ENCODE results near the gene WDR91.

Gene WDR91

DNA sequence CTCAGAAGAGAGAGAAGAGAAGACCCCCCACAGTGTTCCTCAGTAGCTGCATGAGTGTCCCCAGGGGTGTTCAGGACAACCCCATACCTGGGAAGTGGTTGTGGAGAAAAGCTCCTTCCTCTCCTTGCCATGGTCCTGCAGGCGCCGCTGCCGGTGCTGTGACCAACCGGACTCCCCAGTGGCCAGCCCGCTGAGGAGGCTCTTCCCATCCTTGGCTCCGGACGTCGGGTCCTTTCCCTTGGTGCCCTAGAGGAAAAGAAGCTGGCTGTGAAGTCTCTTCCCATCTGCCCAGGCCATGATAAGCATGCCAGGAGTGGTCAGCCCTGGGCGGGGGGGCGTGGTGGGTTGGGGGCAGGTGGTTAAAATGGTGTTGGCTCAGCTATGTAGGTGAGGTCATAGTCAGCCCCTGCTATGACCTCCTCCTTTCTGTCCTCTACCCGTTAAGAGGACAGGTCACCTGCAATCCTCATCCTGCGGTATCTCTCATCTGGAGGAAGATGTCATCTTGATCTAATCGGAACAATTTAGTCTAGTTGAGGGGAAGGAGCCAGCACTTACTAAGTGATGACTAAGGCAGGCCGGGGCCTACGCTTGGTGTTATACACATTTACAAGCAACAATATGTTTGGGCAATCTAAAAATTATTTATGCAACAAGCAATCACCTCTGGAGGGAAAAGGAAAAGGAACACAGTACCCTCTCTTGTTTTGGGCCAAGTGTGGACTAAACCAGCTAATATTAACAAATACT lies 13.2 kb downstream of the WDR91 start:
- no peak for DNase-seq

- no peak for DNase-seq
These were observed 14.0 kb downstream of the WDR91 start for GRCh38 chr7:135197343-135197742.

GRCh38 chr7:135195968-135196629 lies 15.2 kb downstream of the WDR91 start:
- DNase-seq: no peak

- DNase-seq: no peak
These were observed 16.2 kb downstream of the WDR91 start for GRCh38 chr7:135195156-135195555.

DNA sequence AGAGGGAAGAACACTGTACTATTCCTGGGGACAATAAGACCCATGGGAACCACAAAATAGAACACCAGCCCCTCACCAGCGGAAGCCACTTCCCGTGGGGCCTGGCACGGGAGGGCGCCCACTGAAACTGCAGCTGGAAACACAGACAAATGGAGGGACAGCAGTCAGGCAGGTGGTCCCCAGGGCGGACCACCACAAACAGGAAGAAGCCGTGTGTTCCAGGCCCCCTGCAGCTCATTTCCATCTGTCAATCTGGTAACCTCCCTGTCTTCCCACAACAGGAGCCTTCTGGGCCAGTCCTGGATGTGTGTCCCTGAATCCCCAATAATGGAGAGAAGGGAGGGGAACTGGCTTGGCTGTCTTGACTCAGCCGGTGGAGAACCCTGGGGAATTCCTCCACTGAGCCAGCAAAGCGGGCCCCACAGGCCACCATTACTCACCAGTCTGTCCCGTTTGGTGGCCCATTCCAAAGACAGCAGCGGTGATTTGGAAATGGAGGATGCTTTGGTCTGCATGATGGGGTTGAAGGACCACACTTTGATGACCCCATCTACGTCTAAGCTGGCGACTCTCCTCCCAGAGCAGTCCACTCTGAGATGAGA lies 16.7 kb downstream of the WDR91 start:
- DNase-seq: no peak

- no peak for DNase-seq
These were observed 17.7 kb downstream of the WDR91 start for GRCh38 chr7:135193615-135194081.

- DNase-seq: no peak
These were observed 18.3 kb downstream of the WDR91 start for GRCh38 chr7:135192914-135193536.

DNA sequence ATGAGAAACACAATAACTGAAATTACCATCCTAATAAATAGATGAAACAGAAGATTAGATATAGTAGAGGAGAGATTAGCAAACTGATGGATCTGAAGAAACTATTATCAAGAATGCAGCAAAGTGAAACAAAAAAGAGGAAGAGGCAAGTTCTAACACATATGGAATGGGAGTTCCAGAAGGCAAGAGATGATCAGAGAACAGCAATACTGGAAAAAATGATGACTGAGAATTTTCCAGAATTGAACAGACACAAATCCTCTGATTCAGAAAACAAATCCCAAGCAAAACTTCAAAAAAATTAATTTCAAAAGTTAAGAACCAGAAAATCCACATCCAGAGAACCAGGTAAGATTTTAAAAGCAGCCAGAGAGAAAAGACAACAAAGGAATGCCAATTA lies 20.6 kb downstream of the WDR91 start:
- DNase-seq: no peak

DNA sequence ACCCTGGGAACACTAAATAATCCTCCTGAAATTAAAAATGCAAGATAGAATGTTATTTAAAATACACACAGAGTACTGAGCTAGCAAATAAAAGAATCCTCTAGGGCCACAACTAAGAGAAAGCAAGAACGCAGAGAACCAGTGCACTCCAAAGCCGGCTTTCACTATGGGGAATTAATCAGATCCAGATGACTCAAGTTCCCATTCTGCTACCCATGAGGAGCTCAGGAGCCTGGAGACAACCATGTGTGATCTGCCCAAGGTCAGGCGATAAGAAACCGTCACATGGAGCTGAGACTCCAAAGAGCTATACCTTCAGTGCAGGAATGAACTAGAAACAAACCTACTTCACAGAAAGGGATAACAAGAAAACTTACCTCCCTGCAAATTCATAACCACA lies 21.4 kb downstream of the WDR91 start:
- DNase-seq: no peak

GRCh38 chr7:135189221-135189662 lies 22.1 kb downstream of the WDR91 start:
- no peak for DNase-seq

DNA sequence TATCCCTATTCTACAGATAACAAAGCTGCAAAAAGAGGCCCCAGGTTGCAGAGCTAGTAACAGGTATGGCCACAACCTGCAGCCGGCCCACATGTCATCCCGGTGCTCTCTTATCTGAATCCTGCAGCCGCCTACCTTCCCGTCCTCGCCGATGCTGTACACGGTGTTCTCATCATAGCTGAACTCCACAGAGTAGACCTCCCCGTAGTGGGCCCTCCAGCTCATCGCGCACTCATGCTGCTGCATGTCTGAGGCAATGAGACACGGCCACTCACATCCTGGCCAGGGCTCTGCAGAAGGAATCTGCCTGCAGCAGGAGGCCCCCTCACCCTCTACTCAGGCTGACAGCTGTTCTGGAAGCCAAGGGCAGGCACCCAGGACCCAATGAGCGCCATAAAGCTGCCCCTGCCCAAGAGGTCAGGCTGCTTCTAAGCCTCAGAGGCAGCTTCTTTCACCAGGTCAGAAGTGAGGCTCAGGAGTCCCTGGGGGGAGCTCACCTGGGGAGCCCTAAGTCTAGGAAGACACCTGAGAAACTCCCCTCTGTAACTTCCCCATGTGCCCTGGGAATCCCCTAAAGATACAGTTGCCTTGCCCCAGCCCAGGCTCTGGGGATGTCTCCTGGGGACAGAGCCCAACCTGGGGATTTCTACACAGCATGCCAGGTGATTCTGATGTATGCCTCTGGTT lies 22.9 kb downstream of the WDR91 start:
- no peak for DNase-seq

DNA sequence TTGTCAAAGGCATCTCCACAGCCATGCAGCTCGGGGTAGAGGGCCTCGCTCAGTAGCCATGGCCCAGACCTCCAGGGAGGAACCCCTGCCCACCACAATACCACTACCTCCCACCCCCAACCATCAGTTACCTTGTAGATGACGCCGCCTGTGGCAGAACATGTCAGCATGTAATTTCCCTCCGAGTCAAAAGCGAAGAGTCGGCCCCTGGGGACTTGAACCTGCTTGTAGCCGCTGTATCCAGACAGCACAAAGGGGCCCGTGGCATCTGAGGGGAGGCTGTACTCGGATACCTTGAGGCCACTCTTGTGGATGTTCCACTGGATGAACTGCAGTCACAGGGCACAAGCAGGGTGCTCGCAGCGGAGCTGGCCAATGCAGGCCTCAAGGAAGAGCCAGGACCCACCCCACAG lies 24.5 kb downstream of the WDR91 start:
- no peak for DNase-seq

DNA sequence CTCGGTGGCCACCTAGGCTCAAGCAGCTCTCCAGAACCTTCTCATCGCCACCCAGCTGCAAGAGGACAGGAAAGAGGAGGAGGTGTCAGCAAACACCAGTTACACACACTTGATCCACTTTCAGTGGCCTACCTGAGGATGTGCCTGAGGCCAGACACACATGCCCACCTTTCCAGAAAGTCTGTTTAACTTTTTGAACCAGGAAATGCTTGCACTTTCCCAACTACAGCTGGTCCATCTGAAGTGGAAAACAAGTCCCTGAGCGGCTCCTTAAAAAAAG lies 25.1 kb downstream of the WDR91 start:
- DNase-seq: no peak

GRCh38 chr7:135185471-135186260 lies 25.7 kb downstream of the WDR91 start:
- no peak for DNase-seq

DNA sequence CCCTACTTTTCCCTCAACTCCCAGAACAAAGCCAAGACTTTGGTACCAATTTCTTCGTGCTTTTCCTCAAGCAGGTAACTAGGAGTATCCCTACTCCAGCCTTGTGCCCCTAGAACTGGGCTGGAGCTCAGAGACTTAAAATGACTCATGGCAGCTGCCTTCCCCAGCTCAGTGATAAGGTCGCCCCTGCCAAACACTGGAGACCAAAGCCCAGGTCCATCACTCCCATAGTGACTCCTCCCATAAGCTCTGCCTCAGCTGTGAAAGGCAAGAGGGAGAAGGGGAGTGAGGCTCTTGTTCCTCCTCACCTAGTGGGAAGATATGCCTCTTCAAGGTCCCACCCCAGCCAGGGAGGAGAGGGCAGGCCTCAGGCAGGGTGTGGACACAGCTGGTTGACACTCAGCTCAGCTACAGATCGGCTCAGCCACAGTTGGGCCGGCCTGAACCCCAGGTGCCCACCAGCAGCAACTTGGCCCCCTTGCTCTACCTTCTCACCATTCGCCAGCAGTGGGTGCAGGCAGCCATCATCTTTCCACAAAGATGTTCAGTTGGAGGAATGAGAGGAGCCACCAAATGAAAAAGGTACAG lies 27.0 kb downstream of the WDR91 start:
- DNase-seq: no peak

DNA sequence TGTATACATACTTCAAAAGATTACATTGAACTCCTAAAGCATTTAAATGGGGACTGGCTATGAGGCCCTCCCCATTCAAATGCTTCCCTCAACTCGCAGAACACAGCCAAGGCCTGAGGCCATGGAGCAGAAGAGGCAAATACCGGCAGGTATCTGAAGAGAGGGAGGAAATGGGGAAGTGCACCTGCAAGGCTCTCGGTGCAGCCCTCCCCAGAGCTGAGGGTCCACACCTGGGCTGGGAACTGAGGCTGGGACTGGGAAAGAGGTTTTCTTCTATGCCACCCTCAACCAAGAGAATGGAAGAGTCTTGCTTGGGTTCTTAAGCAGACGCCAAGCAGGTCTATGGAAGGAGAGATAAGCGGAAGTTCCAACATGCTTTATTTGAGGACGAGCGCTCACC lies 27.8 kb downstream of the WDR91 start:
- DNase-seq: no peak

GRCh38 chr7:135181929-135182678 lies 29.2 kb downstream of the WDR91 start:
- no peak for DNase-seq

DNA sequence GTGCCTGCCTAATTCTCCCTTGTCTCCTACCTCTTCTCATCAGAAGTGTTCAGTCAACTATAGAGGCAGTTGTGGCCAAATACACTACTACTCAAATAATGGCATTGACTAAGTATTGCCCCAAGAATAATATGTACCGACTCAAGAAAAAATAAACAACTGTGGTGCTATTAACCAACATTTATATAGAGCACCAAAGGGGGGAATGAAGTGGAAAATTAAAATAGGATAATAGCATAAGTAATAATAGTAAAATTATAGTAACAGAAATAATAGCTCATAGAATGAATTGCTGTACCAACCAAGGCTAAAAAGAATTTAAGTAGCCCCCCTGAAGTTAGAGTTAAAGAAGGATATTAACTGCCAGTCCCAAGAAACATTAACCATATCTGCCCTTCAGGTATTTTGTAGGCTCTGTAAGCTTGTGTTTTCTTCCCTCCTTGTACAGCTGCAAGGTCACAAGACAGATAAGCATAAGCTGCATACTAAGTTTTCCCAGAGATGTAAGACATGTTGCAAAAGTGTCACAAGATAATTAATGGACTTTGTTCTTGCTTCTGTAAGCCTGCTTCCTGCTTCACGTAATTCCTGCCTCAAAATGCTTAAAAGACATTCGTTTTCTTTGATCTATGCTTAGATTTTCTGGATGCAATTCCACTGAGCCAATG lies 29.9 kb downstream of the WDR91 start:
- DNase-seq: no peak

- DNase-seq: no peak
These were observed 31.2 kb downstream of the WDR91 start for GRCh38 chr7:135180122-135180521.

DNA sequence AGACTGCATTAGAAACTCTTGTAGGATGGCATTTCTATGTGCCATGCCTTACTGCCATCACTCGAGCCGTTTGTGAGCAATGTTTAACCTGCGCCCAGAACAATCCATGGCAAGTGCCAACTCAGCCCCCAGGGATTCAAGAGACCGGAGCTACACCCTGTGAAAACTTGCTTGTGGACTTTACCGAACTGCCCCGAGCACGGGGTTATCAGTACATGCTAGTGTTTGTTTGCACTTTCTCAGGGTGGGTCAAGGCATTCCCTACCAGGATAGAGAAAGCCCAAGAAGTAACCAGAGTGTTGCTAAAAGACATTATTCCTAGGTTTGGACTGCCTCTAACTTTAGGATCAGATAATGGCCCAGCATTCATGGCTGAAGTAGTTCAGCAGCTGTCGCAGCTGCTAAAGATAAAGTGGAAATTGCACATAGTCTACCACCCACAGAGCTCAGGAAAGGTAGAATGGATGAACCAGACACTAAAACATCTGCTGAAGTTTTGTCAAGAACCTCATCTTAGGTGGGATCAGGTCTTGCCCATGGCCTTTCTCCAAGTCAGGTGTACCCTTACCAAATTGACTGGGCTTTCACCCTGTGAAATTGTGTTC lies 31.9 kb downstream of the WDR91 start:
- no peak for DNase-seq
